Measurements from ENCODE around the gene WDR73. TPM values are rescaled to one million over a fixed set of nuclear protein-coding genes. Genes with fewer than 3 reads are reported as not detected.

Gene WDR73
- polyA plus RNA-seq, 2 of the 4 experiments (the other 2 are of a cell fraction) = 41.0 to 44.7 TPM

DNA sequence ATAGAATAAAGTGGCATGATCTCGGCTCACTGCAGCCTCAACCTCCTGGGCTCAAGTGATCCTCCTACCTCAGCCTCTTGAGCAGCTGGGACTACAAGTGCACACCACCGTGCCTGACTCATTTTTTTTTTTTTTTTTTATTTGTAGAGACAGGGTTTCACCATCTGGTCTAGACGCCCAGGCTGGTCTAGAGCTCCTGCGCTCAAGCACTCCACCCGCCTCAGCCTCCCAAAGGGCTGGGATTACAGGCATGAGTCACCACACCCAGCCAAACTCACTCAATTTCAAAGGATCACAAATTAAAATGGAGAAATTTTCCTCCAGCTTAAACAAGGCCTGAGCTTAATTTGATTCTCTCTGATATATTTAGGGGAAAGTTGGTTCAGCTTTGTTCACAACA is 31.2 kb upstream of the WDR73 start (continued):
- TF ChIP-seq HMGXB4 (CRISPR knock-in tag; IDR thresholded peaks at IDR 0.05; ENCODE audit: borderline replicate concordance) (no peak), MAX (IDR thresholded peaks at IDR 0.05) (no peak)

DNA sequence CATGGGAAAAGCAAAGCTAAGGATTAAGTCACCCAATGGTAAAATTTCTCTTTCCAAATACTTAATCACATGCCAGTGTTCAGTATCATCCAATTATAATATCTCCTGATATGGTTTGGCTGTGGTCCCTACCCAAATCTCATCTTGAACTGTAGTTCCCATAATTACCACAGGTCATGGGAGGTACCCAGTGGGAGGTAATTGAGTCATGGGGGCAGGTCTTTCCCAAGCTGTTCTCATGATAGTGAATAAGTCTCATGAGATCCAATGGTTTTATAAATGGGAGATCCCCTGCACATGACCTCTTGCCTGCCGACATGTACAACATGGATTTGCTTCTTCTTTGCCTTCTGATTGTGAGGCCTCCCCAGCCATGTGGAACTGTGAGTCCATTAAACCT is 30.0 kb upstream of the WDR73 start:
- CTCF ChIA-PET = interaction anchor here (2.1 kb wide), 1 partner anchor 11 kb away, joined by 7 read pairs; no protein-coding TSS in a partner anchor

GRCh38 chr15:84681831-84682230 is 27.7 kb upstream of the WDR73 start:
- Histone ChIP-seq H3K4me2 (no peak overlapping the region), H3K4me1 (peaks cover 24% of the 10 kb centered on the region), H3K27ac (no peak overlapping the region), H3K4me3 (no peak overlapping the region), H3K9me3 (no peaks in the 10 kb centered on the region)
- ChIA-PET CTCF (interaction anchor here (1.2 to 2.5 kb wide), 5 partner anchors 13 to 246 kb away, joined by 3 to 11 read pairs (median 6); no protein-coding TSS in a partner anchor), POLR2A (no interaction called here)
- no peak for FAIRE-seq
- 94% methylated on average over 3 of the region's 3 CpGs for WGBS (ENCODE audit: missing lambda C conversion rate)
- TF ChIP-seq CEBPB (IDR thresholded peaks at IDR 0.05) (peak; percentile 54 to 78; a peak in 3 of 4 replicates), MAFK (IDR thresholded peaks at IDR 0.05; ENCODE audit: partially characterized antibody) (no peak), NR3C1 (IDR thresholded peaks at IDR 0.05) (no peak), RCOR1 (IDR thresholded peaks at IDR 0.05; ENCODE audit: low read depth, low read length) (no peak), SMC3 (IDR thresholded peaks at IDR 0.05) (no peak)
- no peak for DNase-seq (ENCODE audit: low read depth in 1 of 2, low spot score in 1 of 2)
- no peak for ATAC-seq

More for the DNA sequence above, 30.0 kb upstream of the WDR73 start:
- Histone ChIP-seq H3K4me1 (peaks cover 24% of the 10 kb centered on the region), H3K27ac (peak overlapping the region in 1 of 2 experiments; percentile 41; a peak in 2 of 6 replicates), H3K4me3 (no peak overlapping the region), H3K9me3 (no peaks in the 10 kb centered on the region), H3K4me2 (no peak overlapping the region)
- FAIRE-seq (no peak), DNase-seq (ENCODE audit: low read depth in 1 of 2, low spot score in 1 of 2) (peak in 1 of 2 experiments; percentile 23), ATAC-seq (peak in 1 of 2 experiments; percentile 37; a peak in 3 of 6 replicates)
- WGBS (ENCODE audit: missing lambda C conversion rate) = 91% methylated on average over 1 of the region's 1 CpG
- TF ChIP-seq CHD2 (IDR thresholded peaks at IDR 0.05; ENCODE audit: low read length, partially characterized antibody) (no peak), HEYL (CRISPR knock-in tag; IDR thresholded peaks at IDR 0.05) (no peak), NR3C1 (IDR thresholded peaks at IDR 0.05) (no peak), JUNB (IDR thresholded peaks at IDR 0.05) (no peak), GATA3 (IDR thresholded peaks at IDR 0.05; ENCODE audit: borderline replicate concordance) (no peak), FOSL2 (IDR thresholded peaks at IDR 0.05) (no peak), FOSL2 (CRISPR knock-in tag; IDR thresholded peaks at IDR 0.05) (peak; percentile 61), FOXS1 (CRISPR knock-in tag; IDR thresholded peaks at IDR 0.05) (no peak)
- TF ChIP-seq, protein P1, sequence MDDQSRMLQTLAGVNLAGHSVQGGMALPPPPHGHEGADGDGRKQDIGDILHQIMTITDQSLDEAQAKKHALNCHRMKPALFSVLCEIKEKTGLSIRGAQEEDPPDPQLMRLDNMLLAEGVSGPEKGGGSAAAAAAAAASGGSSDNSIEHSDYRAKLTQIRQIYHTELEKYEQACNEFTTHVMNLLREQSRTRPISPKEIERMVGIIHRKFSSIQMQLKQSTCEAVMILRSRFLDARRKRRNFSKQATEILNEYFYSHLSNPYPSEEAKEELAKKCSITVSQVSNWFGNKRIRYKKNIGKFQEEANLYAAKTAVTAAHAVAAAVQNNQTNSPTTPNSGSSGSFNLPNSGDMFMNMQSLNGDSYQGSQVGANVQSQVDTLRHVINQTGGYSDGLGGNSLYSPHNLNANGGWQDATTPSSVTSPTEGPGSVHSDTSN (IDR thresholded peaks at IDR 0.05) = no peak
- POLR2A ChIA-PET = no interaction called here

DNA sequence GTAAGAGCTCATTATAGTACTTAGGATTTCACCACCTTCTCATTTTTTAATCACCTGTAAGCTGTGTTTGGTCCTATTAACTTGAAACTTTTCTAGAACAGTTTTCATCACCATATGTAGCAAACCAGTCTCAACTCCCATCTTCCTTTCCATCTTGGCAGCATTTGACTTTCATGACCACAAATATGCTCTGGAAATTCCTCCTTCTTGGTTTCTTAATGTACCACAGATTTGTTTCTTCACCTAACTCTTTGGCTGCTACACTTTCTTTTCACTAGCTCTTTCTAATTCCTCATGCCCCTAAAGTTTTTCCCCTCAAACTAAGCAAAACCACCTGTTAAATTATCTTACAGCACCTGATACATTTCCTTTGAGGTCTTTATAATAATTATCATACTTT is 17.1 kb upstream of the WDR73 start:
- ChIA-PET CTCF (interaction anchor here (0.7 to 2.2 kb wide), 4 partner anchors 11 to 33 kb away, joined by 3 to 11 read pairs (median 4); no protein-coding TSS in a partner anchor), POLR2A (interaction anchor here (1.4 kb wide), 1 partner anchor 45 kb away, joined by 4 read pairs; no protein-coding TSS in a partner anchor)
- Histone ChIP-seq H3K4me3 (no peak overlapping the region), H3K9me3 (no peaks in the 10 kb centered on the region), H3K27ac (no peak overlapping the region), H3K4me2 (no peak overlapping the region), H3K4me1 (no peaks in the 10 kb centered on the region)
- FAIRE-seq (no peak), DNase-seq (ENCODE audit: low read depth in 1 of 2, low spot score in 1 of 2) (no peak), ATAC-seq (no peak)
- no peak for TF ChIP-seq NR3C1 (IDR thresholded peaks at IDR 0.05)
- no peak for TF ChIP-seq MAFK (IDR thresholded peaks at IDR 0.05; ENCODE audit: partially characterized antibody)
- TF ChIP-seq EHMT2 (IDR thresholded peaks at IDR 0.05; ENCODE audit: low read depth) = no peak
- no peak for TF ChIP-seq KDM1A (IDR thresholded peaks at IDR 0.05; ENCODE audit: low read depth)
- no peak for TF ChIP-seq BCL3 (IDR thresholded peaks at IDR 0.05)
- TF ChIP-seq PHF8 (IDR thresholded peaks at IDR 0.05; ENCODE audit: borderline replicate concordance, low read depth) = no peak
- no peak for TF ChIP-seq HDAC2 (IDR thresholded peaks at IDR 0.05)
- no peak for TF ChIP-seq FOSB (CRISPR knock-in tag; IDR thresholded peaks at IDR 0.05)
- TF ChIP-seq EP300 (IDR thresholded peaks at IDR 0.05) = no peak
- no peak for TF ChIP-seq FOXS1 (CRISPR knock-in tag; IDR thresholded peaks at IDR 0.05)
- no peak for TF ChIP-seq RFX5 (IDR thresholded peaks at IDR 0.05)
- TF ChIP-seq CHD2 (IDR thresholded peaks at IDR 0.05; ENCODE audit: low read length, partially characterized antibody) = no peak
- TF ChIP-seq SMC3 (IDR thresholded peaks at IDR 0.05) = no peak
- no peak for TF ChIP-seq CTCF (IDR thresholded peaks at IDR 0.05)
- TF ChIP-seq TFCP2L1 (CRISPR knock-in tag; IDR thresholded peaks at IDR 0.05) = no peak
- TF ChIP-seq, protein P2, sequence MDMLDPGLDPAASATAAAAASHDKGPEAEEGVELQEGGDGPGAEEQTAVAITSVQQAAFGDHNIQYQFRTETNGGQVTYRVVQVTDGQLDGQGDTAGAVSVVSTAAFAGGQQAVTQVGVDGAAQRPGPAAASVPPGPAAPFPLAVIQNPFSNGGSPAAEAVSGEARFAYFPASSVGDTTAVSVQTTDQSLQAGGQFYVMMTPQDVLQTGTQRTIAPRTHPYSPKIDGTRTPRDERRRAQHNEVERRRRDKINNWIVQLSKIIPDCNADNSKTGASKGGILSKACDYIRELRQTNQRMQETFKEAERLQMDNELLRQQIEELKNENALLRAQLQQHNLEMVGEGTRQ (IDR thresholded peaks at IDR 0.05) = no peak
- TF ChIP-seq CHD4 (IDR thresholded peaks at IDR 0.05; ENCODE audit: borderline replicate concordance) = no peak
